Transverse colon (tissue), 4 donors: Measurements from ENCODE around the gene AGTPBP1.

ENCODE experiments used
- POLR2A ChIP-seq: fragments of 450-650 bp; IDR thresholded peaks from one replicate; pipeline ENCODE4 v1.6.1; 2016; ENCODE audit warnings: antibody characterized with exemption, mild to moderate bottlenecking, moderate library complexity
- POLR2AphosphoS5 ChIP-seq, 3 donors: sonication (generic); formaldehyde crosslinking; IDR thresholded peaks; one replicate each; pipeline ENCODE4 v1.6.1; 2016; ENCODE audit warnings: antibody characterized with exemption in 3 of 3
- TF ChIP-seq, protein P1 (sequence below), 5 experiments: fragments of 200-600 bp in 3 of 5; fragments of 450-650 bp in 2 of 5; sonication (generic) in 3 of 5; IDR thresholded peaks; 1 replicate in 2 of 5; 2 replicates in 3 of 5; pipeline ENCODE4 v1.5.1; 2016 to 2017; ENCODE audit warnings: antibody characterized with exemption in 5 of 5, inconsistent platforms in 3 of 5, mild to moderate bottlenecking in 2 of 5, moderate library complexity in 1 of 5

DNA sequence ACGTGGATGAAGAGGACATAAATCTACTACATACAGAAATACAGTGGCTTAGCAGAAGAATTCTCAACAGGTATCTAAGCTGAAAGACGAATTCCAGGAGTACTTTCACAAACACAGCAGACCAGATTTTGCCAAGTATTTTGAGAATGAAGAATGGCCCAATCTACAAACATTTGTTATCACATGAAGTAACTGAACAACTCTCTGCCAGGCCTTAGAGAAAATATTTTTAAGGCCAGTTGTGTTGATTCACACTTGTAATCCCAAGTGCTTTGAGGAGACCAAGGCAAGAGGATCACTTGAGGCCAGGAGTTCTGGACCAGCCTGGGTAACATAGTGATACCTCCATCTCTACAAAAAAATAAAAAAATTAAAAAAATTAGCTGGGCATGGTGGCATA is 14.3 kb downstream of the AGTPBP1 start:
- TF ChIP-seq, protein P1, sequence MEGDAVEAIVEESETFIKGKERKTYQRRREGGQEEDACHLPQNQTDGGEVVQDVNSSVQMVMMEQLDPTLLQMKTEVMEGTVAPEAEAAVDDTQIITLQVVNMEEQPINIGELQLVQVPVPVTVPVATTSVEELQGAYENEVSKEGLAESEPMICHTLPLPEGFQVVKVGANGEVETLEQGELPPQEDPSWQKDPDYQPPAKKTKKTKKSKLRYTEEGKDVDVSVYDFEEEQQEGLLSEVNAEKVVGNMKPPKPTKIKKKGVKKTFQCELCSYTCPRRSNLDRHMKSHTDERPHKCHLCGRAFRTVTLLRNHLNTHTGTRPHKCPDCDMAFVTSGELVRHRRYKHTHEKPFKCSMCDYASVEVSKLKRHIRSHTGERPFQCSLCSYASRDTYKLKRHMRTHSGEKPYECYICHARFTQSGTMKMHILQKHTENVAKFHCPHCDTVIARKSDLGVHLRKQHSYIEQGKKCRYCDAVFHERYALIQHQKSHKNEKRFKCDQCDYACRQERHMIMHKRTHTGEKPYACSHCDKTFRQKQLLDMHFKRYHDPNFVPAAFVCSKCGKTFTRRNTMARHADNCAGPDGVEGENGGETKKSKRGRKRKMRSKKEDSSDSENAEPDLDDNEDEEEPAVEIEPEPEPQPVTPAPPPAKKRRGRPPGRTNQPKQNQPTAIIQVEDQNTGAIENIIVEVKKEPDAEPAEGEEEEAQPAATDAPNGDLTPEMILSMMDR (IDR thresholded peaks at IDR 0.05), result no peak
- TF ChIP-seq POLR2A (no peak), POLR2AphosphoS5 (IDR thresholded peaks at IDR 0.05) (no peak)
